ENCODE data around the gene KCNAB2. TPM values are rescaled to one million over a fixed set of nuclear protein-coding genes. Genes with fewer than 3 reads are reported as not detected.

KCNAB2 gene
- total RNA-seq, 1 donor from 2014 or later, result 3.1 TPM

- no peak for TF ChIP-seq EZH2 (IDR thresholded peaks at IDR 0.05; ENCODE audit: insufficient read depth, low read length)
- TF ChIP-seq CTCF (IDR thresholded peaks at IDR 0.05; ENCODE audit: insufficient read depth, low read depth, low read length), result no peak
- H3K27ac Mint-ChIP-seq (ENCODE audit: unreplicated experiment), result no peak overlapping the region
- FAIRE-seq, result no peak
Observed at GRCh38 chr1:6129313-6129712, 83.6 kb downstream of the KCNAB2 start.

GRCh38 chr1:6130036-6130435 is 84.3 kb downstream of the KCNAB2 start:
- no peak for FAIRE-seq
- H3K4me2 ChIP-seq (ENCODE audit: low read length), result no peak overlapping the region
- H3K27me3 Mint-ChIP-seq (ENCODE audit: low read depth, unreplicated experiment), result peaks cover 50% of the 10 kb centered on the region

More at GRCh38 chr1:6129313-6129712, 83.6 kb downstream of the KCNAB2 start:
- no peaks in the 10 kb centered on the region for H4K20me1 ChIP-seq (ENCODE audit: insufficient read depth, low read length)
- no peaks in the 10 kb centered on the region for H3K79me2 ChIP-seq (ENCODE audit: insufficient read depth, low read length)
- peaks cover 23% of the 10 kb centered on the region for H3K9me3 Mint-ChIP-seq (ENCODE audit: unreplicated experiment)
- H3K9me3 ChIP-seq (ENCODE audit: insufficient read depth, low read depth, low read length), result peaks cover 8% of the 10 kb centered on the region
- peaks cover 49% of the 10 kb centered on the region for H3K27me3 Mint-ChIP-seq (ENCODE audit: low read depth, unreplicated experiment)
- H3K27me3 ChIP-seq (ENCODE audit: insufficient read depth, low read length), result no peaks in the 10 kb centered on the region
- DNase-seq (ENCODE audit: low read depth), result no peak
- H3K36me3 ChIP-seq (ENCODE audit: insufficient read depth, low read length), result no peaks in the 10 kb centered on the region
- H3K4me3 ChIP-seq (ENCODE audit: insufficient read depth, low read depth, low read length), result no peak overlapping the region
- H3K4me1 ChIP-seq (ENCODE audit: insufficient read depth, low read length), result no peaks in the 10 kb centered on the region
- no peak overlapping the region for H3K9ac ChIP-seq (ENCODE audit: low read length)
- no peak overlapping the region for H2AFZ ChIP-seq (ENCODE audit: low read depth, low read length)
- no peak overlapping the region for H3K27ac ChIP-seq (ENCODE audit: low read depth, low read length)
- H3K4me2 ChIP-seq (ENCODE audit: low read length), result no peak overlapping the region
- H3K4me1 Mint-ChIP-seq (ENCODE audit: low read depth, unreplicated experiment), result no peaks in the 10 kb centered on the region
- peak overlapping the region; percentile 62 for H3K4me3 Mint-ChIP-seq (ENCODE audit: unreplicated experiment)
- H3K36me3 Mint-ChIP-seq (ENCODE audit: low read depth, unreplicated experiment), result no peaks in the 10 kb centered on the region

More at GRCh38 chr1:6130036-6130435, 84.3 kb downstream of the KCNAB2 start:
- no peaks in the 10 kb centered on the region for H3K27me3 ChIP-seq (ENCODE audit: insufficient read depth, low read length)
- no peak overlapping the region for H3K4me3 ChIP-seq (ENCODE audit: insufficient read depth, low read depth, low read length)
- Mint-ChIP-seq H3K36me3 (ENCODE audit: low read depth, unreplicated experiment) (no peaks in the 10 kb centered on the region), H3K27ac (ENCODE audit: unreplicated experiment) (no peak overlapping the region), H3K4me1 (ENCODE audit: low read depth, unreplicated experiment) (no peaks in the 10 kb centered on the region), H3K4me3 (ENCODE audit: unreplicated experiment) (no peak overlapping the region), H3K9me3 (ENCODE audit: unreplicated experiment) (peaks cover 23% of the 10 kb centered on the region)
- no peak overlapping the region for H2AFZ ChIP-seq (ENCODE audit: low read depth, low read length)
- H3K27ac ChIP-seq (ENCODE audit: low read depth, low read length), result no peak overlapping the region
- H3K4me1 ChIP-seq (ENCODE audit: insufficient read depth, low read length), result no peaks in the 10 kb centered on the region
- TF ChIP-seq CTCF (IDR thresholded peaks at IDR 0.05; ENCODE audit: insufficient read depth, low read depth, low read length), result no peak
- no peak for TF ChIP-seq EZH2 (IDR thresholded peaks at IDR 0.05; ENCODE audit: insufficient read depth, low read length)
- H3K79me2 ChIP-seq (ENCODE audit: insufficient read depth, low read length), result no peaks in the 10 kb centered on the region
- H3K9ac ChIP-seq (ENCODE audit: low read length), result no peak overlapping the region
- no peaks in the 10 kb centered on the region for H3K36me3 ChIP-seq (ENCODE audit: insufficient read depth, low read length)
- peaks cover 8% of the 10 kb centered on the region for H3K9me3 ChIP-seq (ENCODE audit: insufficient read depth, low read depth, low read length)
- DNase-seq (ENCODE audit: low read depth), result no peak
- no peaks in the 10 kb centered on the region for H4K20me1 ChIP-seq (ENCODE audit: insufficient read depth, low read length)

Measured in astrocyte (in vitro differentiated cells and primary cell).